GM12874 (cell line): ENCODE measurements around the gene ZNF273.

ENCODE experiments used
- CTCF ChIP-seq: IDR thresholded peaks from 2 replicates; pipeline ENCODE4 v1.5.1; 2011; ENCODE audit warnings: low read depth, mild to moderate bottlenecking, control low read depth, low read length, moderate library complexity; ENCODE audit not compliant: insufficient read depth

Gene ZNF273

GRCh38 chr7:64878684-64879083 lies 24.4 kb upstream of the ZNF273 start:
- TF ChIP-seq CTCF: no peak

- no peak for TF ChIP-seq CTCF
These were observed 23.9 kb upstream of the ZNF273 start for GRCh38 chr7:64879086-64879730.

GRCh38 chr7:64879800-64880199 lies 23.3 kb upstream of the ZNF273 start:
- no peak for TF ChIP-seq CTCF

GRCh38 chr7:64880322-64881297 lies 22.5 kb upstream of the ZNF273 start:
- no peak for TF ChIP-seq CTCF

GRCh38 chr7:64881461-64882287 lies 21.4 kb upstream of the ZNF273 start:
- TF ChIP-seq CTCF: no peak

GRCh38 chr7:64882341-64883112 lies 20.5 kb upstream of the ZNF273 start:
- TF ChIP-seq CTCF: no peak
